HG02884 (cell line): ENCODE results near the gene MPPED2.
"Not testable (repeated sequence)": the region's sequence is repeated elsewhere in the genome, so short reads cannot be mapped to it uniquely, and the experiment has no call there.

ENCODE experiments used
- ATAC-seq: cut with Tn5 transposase; IDR thresholded peaks from one replicate; pipeline ENCODE4 v1.9.1; 2021; ENCODE audit warnings: mild to moderate bottlenecking, moderate library complexity; ENCODE audit not compliant: unreplicated experiment

The MPPED2 gene

DNA sequence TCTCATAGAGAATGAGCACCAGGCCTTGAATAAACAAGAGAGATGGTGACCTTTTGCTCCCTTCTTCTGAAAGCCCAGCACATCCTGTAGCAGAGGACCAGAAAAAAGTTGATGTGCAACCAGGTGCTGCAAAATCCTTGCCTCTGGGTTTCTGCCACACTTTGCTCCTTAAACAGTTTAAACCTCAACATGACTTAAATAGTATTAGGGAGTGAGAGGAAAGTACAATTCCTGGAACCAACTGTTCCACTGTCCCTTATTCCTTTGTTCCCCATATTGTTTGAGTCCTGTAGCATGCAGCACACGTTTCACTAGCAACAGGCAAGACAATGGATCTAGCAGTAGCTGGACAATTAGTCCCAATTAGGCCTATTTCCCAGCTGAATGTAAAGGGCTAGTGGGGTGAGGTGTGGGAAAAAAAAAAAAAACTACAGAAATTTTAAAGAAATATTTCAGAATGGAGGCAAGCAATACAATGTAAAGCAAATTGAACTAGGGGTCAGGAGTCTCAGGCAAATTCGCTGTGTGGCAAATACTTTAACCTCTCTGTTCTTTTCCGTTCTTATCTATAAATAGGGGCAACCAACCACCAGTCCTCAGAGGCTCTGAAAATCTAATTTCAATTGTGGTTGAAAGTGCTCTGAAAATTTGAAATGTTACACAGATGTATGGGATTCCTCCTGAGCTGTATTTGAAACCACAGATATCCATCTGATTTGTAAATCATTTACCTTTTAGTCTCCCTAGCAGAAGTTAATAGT is 6.6 kb downstream of the MPPED2 start:
- ATAC-seq: no peak

GRCh38 chr11:30578406-30578805 is 7.7 kb downstream of the MPPED2 start:
- no peak for ATAC-seq

DNA sequence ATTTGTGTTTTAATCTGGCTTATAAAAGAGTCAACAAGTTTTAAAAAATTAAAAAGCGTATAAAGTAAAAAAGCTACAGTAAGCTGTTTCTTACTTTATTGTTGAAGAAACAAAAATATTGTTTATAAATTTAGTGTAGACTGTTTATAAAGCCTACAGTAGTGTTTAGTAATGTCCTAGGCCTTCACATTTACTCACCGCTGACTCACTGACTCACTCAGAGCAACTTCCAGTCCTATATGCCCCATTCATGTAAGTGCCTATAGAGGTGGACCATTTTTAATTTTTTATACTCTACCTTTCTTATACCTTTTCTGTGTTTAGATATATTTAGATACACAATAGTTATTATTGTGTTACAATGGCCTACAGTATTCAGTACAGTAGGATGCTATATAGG is 12.2 kb downstream of the MPPED2 start:
- no peak for ATAC-seq

DNA sequence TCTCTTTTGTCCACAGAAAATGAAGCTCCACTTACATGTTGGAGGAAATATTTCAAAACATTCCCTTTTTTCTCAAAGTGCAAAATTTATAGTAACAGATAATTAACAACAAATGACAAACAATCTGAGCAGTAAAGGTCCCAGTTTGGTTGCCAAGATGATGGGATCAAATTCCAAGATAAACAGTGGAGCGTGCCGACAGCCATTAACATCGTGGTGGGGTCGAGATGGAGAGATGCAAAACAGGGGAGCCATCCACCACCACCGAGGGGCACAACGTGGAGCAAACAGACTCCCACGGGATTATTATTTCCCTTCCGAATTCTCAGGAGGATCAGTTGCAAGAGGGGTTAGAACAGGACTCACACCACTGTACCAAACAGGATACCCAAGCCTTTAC is 17.2 kb downstream of the MPPED2 start:
- no peak for ATAC-seq

GRCh38 chr11:30567644-30568043 is 18.5 kb downstream of the MPPED2 start:
- no peak for ATAC-seq

- ATAC-seq: no peak
These were observed 19.0 kb downstream of the MPPED2 start for GRCh38 chr11:30567120-30567519.

DNA sequence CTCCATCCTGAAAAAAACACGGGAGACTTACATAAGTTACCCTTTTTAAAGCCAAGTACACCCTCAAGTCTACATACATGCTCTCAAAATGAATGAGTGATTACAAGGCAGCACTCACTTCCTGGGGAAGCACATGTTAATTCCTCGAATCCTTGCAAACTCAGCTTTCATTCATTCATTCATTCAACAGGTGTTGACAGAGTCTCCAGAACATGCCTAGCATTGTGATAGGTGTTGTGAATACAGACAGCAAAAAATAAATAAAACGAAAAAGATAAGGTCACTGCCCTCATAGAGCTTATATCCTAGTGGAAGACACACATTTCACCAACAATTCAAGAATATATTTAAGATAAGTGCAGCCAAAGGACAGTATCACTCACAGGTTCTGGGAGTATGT is 19.7 kb downstream of the MPPED2 start:
- no peak for ATAC-seq

DNA sequence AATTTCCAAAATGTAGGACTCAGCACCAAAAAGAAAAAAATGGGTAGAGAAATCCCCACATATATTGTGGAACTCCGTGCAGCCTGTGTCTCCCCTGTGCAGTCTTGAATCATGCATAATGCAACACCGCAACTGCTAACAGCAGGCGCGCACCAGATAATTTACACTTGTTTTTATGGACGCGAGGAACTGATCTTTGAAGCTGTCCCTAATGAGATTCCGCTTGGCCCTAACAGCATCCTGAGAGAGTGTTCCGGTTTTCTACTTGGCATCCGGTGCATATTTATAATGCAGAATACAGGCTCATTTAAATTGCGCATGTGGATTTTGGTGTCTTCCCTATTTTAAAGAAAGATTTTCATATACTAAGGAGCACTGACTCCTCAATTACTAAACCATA is 21.1 kb downstream of the MPPED2 start:
- ATAC-seq: no peak

DNA sequence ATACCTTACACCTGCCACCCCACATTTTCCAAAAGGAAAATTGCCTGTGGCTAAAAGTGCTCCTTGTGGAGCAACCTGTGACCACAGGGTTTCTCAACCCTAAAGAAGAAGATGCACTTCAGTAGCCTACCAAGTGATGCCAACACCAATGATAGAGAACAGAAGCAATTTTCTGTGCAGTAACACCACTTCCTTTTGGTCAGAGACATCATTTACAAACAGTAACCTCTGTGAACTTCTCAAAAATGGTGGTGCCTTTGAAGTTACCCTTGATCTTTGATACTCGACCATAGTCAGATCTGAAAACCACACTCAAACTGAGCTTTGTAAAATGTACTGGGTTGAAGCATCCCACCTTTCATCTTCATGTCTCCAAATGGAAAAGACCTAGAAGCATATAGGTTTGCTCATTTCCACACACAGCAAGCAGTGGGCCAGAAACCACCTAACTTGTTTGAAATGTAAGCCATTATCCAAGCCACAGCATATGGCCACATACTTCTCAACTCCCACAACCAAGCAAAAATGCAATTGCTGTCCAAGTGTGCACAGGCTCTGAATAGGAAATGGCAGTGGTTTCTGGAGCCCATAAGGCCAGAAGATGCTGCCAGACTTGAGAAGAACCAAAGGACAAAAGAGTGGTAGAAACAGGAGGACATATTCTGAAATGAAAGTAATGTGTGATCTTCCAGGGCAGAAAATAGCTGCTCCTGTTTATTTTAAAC is 24.3 kb downstream of the MPPED2 start:
- no peak for ATAC-seq

- no peak for ATAC-seq
These were observed 25.7 kb downstream of the MPPED2 start for GRCh38 chr11:30560206-30561106.

DNA sequence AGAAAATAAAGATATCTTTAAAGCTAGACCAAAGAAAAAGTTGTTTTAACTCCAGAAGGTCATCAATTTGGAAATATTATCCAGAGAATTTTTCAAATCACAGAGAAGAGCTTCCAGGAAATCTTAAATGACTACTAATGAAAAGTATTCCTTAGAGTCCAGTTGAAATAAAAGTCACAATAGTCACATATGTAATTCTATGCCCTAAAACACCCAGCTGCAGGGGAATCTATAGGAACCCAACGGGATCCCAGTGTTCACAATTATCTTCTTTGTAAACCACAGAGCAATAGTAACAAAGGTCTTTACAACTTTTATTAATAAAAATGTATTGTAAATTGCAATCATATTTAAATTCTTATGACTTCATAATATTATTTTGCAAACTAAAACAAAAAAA is 27.1 kb downstream of the MPPED2 start:
- no peak for ATAC-seq

DNA sequence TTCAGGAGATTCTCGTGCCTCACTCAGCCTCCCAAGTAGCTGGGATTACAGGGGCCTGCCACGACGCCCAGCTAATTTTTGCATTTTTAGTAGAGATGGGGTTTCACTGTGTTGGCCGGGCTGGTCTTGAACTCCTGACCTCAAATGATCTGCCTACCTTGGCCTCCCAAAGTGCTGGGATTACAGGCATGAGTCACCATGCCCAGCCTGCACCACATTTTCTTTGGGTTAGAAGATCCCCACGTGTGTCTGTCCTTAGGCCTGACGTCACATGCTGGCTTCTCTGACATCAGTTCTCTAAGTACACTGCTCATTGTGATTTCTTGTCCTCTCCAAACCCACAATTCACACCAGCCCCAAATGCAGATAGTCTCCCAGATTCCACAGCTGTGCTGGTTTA is 31.6 kb downstream of the MPPED2 start:
- ATAC-seq: not testable (repeated sequence)

DNA sequence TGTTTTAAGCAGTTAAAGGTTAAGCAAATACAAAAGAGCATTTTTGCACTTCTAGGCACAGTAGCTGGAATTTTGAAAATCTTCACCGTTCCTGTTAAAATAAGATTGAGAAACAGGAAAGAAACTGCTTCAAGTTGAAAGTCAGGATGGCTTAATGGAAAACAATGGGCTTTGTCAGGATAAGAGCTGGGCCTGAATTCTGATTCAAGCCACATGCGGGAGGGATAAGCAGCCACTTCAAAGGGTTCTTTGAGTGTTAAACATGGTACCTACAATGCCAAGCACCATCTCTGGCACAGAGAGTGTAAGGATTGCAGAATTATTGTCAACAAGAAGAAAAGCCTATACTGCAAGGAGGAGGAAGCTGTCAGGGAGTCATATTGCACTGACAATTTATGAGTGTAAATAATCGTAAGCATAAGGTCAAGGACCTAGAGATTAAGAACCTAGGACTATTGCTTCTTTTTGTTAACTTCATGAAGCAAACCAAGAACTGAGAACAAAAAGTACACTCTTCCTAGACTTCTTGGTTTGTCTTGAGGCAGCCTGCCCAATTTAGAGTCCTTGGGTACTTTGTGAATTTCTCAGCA is 32.5 kb downstream of the MPPED2 start:
- no peak for ATAC-seq

GRCh38 chr11:30552839-30553238 is 33.3 kb downstream of the MPPED2 start:
- ATAC-seq: no peak

- no peak for ATAC-seq
These were observed 36.1 kb downstream of the MPPED2 start for GRCh38 chr11:30550022-30550542.

DNA sequence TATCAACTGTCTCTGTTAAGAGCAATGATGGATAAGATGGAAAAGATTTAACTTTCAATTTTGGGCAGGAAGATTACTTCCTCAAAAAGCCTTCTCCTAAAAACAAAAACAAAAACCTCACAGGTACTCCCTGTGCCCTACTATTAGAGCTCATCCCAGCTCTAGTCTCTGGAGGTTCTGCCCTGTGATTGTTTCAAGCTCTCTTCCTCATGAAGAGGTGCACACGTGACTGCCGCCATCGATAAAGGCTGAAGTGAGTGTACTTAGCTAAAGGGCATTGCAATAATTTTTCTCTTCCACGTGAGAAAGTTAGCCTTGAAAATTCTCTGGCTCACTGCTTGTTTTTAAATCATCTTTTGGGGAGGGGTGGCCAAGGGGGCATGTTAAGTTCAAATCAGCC is 36.6 kb downstream of the MPPED2 start:
- ATAC-seq: no peak

GRCh38 chr11:30546334-30546733 is 39.8 kb downstream of the MPPED2 start:
- no peak for ATAC-seq

DNA sequence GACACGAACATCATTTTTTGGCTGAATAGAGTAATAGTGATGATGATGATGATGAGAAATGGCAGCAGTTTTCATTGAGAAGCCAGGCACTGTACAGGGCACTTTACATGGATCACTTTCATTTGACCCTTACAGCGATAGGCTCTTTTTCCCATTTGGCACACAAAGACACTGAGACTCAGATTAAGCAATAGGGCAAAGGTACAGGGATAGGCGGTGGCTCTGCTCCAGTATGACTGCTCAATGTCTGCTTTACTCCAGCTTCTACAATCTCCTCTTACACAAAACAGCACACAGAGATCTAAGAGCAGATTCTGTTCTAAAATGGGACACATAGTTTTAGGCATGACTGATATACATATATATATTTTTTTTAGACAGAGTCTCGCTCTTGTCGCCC is 40.6 kb downstream of the MPPED2 start:
- no peak for ATAC-seq

- no peak for ATAC-seq
These were observed 43.1 kb downstream of the MPPED2 start for GRCh38 chr11:30543066-30543465.

DNA sequence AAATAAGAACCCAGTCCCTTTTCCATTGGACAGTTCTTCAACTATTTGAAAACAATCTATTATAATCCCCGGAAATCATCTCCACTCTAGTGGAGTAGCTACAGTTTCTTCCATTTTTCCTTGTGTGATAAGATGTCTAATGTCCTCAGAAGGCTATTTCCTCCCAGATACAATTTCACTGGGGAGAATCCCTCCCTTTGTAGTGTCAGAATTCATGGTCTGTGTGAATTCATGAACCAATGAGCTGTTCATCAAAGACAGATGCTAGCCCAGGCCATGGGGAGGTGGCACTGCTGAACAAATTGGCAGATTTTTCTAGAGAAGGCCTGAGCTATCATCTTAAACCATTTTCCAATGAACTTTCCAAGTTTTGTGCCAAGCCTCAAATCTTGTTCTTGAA is 45.4 kb downstream of the MPPED2 start:
- no peak for ATAC-seq

DNA sequence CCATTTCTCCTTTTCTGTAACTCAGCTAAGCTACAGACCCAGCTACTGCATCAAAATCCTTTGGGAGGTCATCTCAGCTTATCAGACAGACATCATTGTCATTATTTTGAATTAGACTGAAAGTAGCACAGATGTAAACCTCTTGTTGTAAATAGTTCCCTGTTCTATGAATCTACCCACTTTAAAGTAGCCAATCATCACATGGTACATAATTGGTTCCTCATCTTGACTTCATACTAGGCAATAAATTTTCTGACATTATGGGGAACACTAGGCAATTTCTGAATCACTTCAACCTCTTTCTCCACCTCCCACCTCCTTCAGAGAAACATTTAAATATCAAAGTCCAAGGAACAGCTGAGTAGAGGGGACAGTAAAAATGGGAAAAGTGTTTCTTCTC is 47.9 kb downstream of the MPPED2 start:
- ATAC-seq: no peak
